GM12878 (cell line): ENCODE measurements around the gene CCDC6. TPM values are rescaled to one million over a fixed set of nuclear protein-coding genes. Genes with fewer than 3 reads are reported as not detected.

ENCODE experiments used
- ATAC-seq: fragments of 200-7000 bp; cut with Tn5 transposase; 3 replicates; pipeline ENCODE4 v1.9.1; 2020; ENCODE audit warnings: mild to moderate bottlenecking, moderate library complexity
- BruUV-seq: library from RNA; stranded (reverse); fragments of 400-500 nt; replicated peaks from 2 replicates; lab custom pipeline; 2021; lab: Mats Ljungman, UMichigan
- CTCF ChIA-PET: fragments of 300-600 bp; sonication (Branson Sonifier 250); formaldehyde crosslinking; extraction: SDS; loops from one replicate; lab custom pipeline; 2021; ENCODE audit warnings: inconsistent platforms; lab: Yijun Ruan, JAX
- POLR2A ChIA-PET: fragments of 350-600 bp; formaldehyde crosslinking; extraction: SDS; loops from one replicate; lab custom pipeline; 2021; ENCODE audit warnings: inconsistent platforms; lab: Charles Lee
- RAD21 ChIA-PET: fragments of 300-600 bp; sonication (Branson Sonifier 250); formaldehyde crosslinking; loops from one replicate; lab custom pipeline; 2023; ENCODE audit warnings: antibody characterized with exemption; ENCODE audit not compliant: unreplicated experiment; lab: Charles Lee
- SMC1A ChIA-PET: fragments of 300-600 bp; sonication (Branson Sonifier 250); formaldehyde crosslinking; loops from one replicate; lab custom pipeline; 2023; ENCODE audit not compliant: unreplicated experiment, uncharacterized antibody; lab: Charles Lee
- DNase-seq: peaks from one replicate; pipeline ENCODE4 v3.0.0-alpha.2; 2011; ENCODE audit warnings: low read depth, low spot score
- FAIRE-seq: peaks from 3 replicates; lab custom pipeline; 2011; peaks lifted over from hg19 to GRCh38; lab: Jason Lieb, UNC
- H2AFZ ChIP-seq: 2 replicates; pipeline ENCODE4 v1.6.0; 2011; ENCODE audit warnings: low read depth, low read length, control low read depth; ENCODE audit not compliant: control insufficient read depth
- H3K27ac ChIP-seq: 2 replicates; pipeline ENCODE4 v1.5.1; 2011; ENCODE audit warnings: control low read depth; ENCODE audit not compliant: control insufficient read depth, insufficient read depth
- H3K27me3 ChIP-seq, 2 experiments: replicated peaks in 1 of 2; 2 replicates each; pipeline versions ENCODE4 v1.6.0 to v1.6.1; 2011; ENCODE audit warnings: low read length in 1 of 2; ENCODE audit not compliant: control insufficient read depth in 2 of 2, insufficient read depth in 2 of 2
- H3K36me3 ChIP-seq, 2 experiments: 2 replicates each; pipeline ENCODE4 v1.5.1; 2011; ENCODE audit warnings: low read length in 1 of 2; ENCODE audit not compliant: control insufficient read depth in 2 of 2, insufficient read depth in 2 of 2
- H3K4me1 ChIP-seq: 2 replicates; pipeline ENCODE4 v1.6.1; 2011; ENCODE audit warnings: mild to moderate bottlenecking, low read length, moderate library complexity, mixed read lengths; ENCODE audit not compliant: control insufficient read depth, insufficient read depth
- H3K4me2 ChIP-seq: 2 replicates; pipeline ENCODE4 v1.6.0; 2011; ENCODE audit warnings: control low read depth; ENCODE audit not compliant: control insufficient read depth, insufficient read depth
- H3K4me3 ChIP-seq: fragments of 200-600 bp; sonication (generic); 2 replicates; pipeline ENCODE4 v1.5.1; 2016
- H3K79me2 ChIP-seq: 2 replicates; pipeline ENCODE4 v1.6.0; 2011; ENCODE audit warnings: low read length; ENCODE audit not compliant: control insufficient read depth, insufficient read depth
- H3K9ac ChIP-seq: 2 replicates; pipeline ENCODE4 v1.8.0; 2011; ENCODE audit warnings: low read length, control low read depth, mixed read lengths; ENCODE audit not compliant: control insufficient read depth, insufficient read depth
- H3K9me3 ChIP-seq: replicated peaks from 3 replicates; pipeline ENCODE4 v1.5.1; 2011; ENCODE audit warnings: mild to moderate bottlenecking, low read length; ENCODE audit not compliant: control insufficient read depth, insufficient read depth
- H4K20me1 ChIP-seq: 2 replicates; pipeline ENCODE4 v1.6.0; 2011; ENCODE audit not compliant: control insufficient read depth, insufficient read depth
- CEBPB ChIP-seq, 2 experiments: fragments of 150-350 bp in 1 of 2; IDR thresholded peaks; 2 replicates each; pipeline ENCODE4 v1.6.1; 2012 to 2014; ENCODE audit warnings: low read depth in 2 of 2, low read length in 2 of 2, borderline replicate concordance in 1 of 2, inconsistent platforms in 1 of 2
- HDAC2 ChIP-seq: fragments of 200-600 bp; sonication (generic); IDR thresholded peaks from 2 replicates; pipeline ENCODE4 v1.6.1; 2017
- LARP7 ChIP-seq: fragments of 450-650 bp; IDR thresholded peaks from 2 replicates; pipeline ENCODE4 v1.6.1; 2017; ENCODE audit warnings: mild to moderate bottlenecking
- MXI1 ChIP-seq: fragments of 150-350 bp; IDR thresholded peaks from 2 replicates; pipeline ENCODE4 v1.6.1; 2011; ENCODE audit warnings: low read depth, mild to moderate bottlenecking, inconsistent platforms, low read length, improper control_type of control experiment
- PML ChIP-seq: IDR thresholded peaks from 2 replicates; pipeline ENCODE4 v1.6.1; 2012; ENCODE audit warnings: low read length, inconsistent platforms
- POLR2A ChIP-seq: IDR thresholded peaks from 2 replicates; pipeline ENCODE4 v1.6.1; 2011; ENCODE audit warnings: low read depth, mild to moderate bottlenecking, low read length
- RELA ChIP-seq: fragments of 450-650 bp; IDR thresholded peaks from 2 replicates; pipeline ENCODE4 v1.8.0; 2014; ENCODE audit warnings: borderline replicate concordance; ENCODE audit not compliant: partially characterized antibody
- ZNF24 ChIP-seq: fragments of 450-650 bp; IDR thresholded peaks from 2 replicates; pipeline ENCODE4 v1.6.1; 2017; ENCODE audit warnings: antibody characterized with exemption, mild to moderate bottlenecking
- WGBS: methylation state at CpG from one replicate; pipeline ENCODE4 v1.1.6; 2016; ENCODE audit warnings: low lambda C conversion rate; ENCODE audit not compliant: insufficient replicate concordance, insufficient coverage; ENCODE audit errors: missing lambda C conversion rate; 5-methylcytosine and 5-hydroxymethylcytosine counted together
- in situ Hi-C: fragments of 300-500 bp; cut with MboI; formaldehyde crosslinking; loops from 9 replicates; pipeline ENCODE4 v1.14.3; 2018; ENCODE audit warnings: mixed read lengths
- intact Hi-C: fragments of 100-400 bp; cut with micrococcal nuclease; formaldehyde crosslinking; loops from one replicate; pipeline ENCODE4 v1.14.2; 2022; ENCODE audit not compliant: unreplicated experiment
- polyA plus RNA-seq, 11 experiments: library from polyadenylated mRNA; depleted of rRNA in 4 of 11; unstranded in 6 of 11; stranded (reverse) in 5 of 11; fragments of >200 nt; fragmentation: Nextera tagmentation in 4 of 11; fragmentation: Illumina TruSeq in 1 of 11; extraction: Ambion mirVana in 4 of 11; extraction: Trizol in 1 of 11; gene quantifications; 1 replicate in 1 of 11; 2 replicates in 10 of 11; pipeline versions ENCODE4 v1.2.1 to v1.2.3, GENCODE V29; 2011 to 2016; ENCODE audit warnings: inconsistent platforms in 2 of 11, missing spikeins in 2 of 11, low read depth in 1 of 11
- total RNA-seq, 4 experiments: library from RNA; depleted of rRNA in 3 of 4; stranded (reverse); fragments of >200 nt in 3 of 4; fragmentation: Illumina TruSeq in 1 of 4; extraction: Trizol in 1 of 4; gene quantifications; 2 replicates each; pipeline versions ENCODE4 v1.2.1 to v1.2.3, GENCODE V29; 2013 to 2021
- TF ChIP-seq, protein P1 (sequence below): IDR thresholded peaks from 2 replicates; pipeline ENCODE4 v1.6.1; 2012; ENCODE audit warnings: low read length, inconsistent platforms
- TF ChIP-seq, protein P2 (sequence below): IDR thresholded peaks from 2 replicates; pipeline ENCODE4 v1.6.1; 2012; ENCODE audit warnings: low read depth, low read length, improper control_type of control experiment

The CCDC6 gene
- total and polyA plus RNA-seq, 10 of the 15 experiments (the other 5 are each of a cell fraction or from before 2014, with no cell fraction given), result 11.8 to 46.2 (median 26.7) TPM

- no peaks in the 10 kb centered on the region for H3K79me2 ChIP-seq
- H3K4me3 ChIP-seq, result no peak overlapping the region
- ChIA-PET CTCF (interaction anchor here (0.7 kb wide), 1 partner anchor 101 kb away, joined by 3 read pairs; no protein-coding TSS in a partner anchor), RAD21 (no interaction called here), SMC1A (interaction anchor here (0.6 to 1.1 kb wide), 3 partner anchors 49 to 975 kb away, joined by 3 read pairs; no protein-coding TSS in a partner anchor), POLR2A (interaction anchor here (0.7 kb wide), 1 partner anchor 68 kb away, joined by 3 read pairs; no protein-coding TSS in a partner anchor)
- H2AFZ ChIP-seq, result no peak overlapping the region
- TF ChIP-seq HDAC2, result no peak
- no peak for TF ChIP-seq MXI1
- no peak for TF ChIP-seq LARP7
- no peak for TF ChIP-seq PML
- TF ChIP-seq, protein P1, sequence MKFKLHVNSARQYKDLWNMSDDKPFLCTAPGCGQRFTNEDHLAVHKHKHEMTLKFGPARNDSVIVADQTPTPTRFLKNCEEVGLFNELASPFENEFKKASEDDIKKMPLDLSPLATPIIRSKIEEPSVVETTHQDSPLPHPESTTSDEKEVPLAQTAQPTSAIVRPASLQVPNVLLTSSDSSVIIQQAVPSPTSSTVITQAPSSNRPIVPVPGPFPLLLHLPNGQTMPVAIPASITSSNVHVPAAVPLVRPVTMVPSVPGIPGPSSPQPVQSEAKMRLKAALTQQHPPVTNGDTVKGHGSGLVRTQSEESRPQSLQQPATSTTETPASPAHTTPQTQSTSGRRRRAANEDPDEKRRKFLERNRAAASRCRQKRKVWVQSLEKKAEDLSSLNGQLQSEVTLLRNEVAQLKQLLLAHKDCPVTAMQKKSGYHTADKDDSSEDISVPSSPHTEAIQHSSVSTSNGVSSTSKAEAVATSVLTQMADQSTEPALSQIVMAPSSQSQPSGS, result no peak
- TF ChIP-seq, protein P2, sequence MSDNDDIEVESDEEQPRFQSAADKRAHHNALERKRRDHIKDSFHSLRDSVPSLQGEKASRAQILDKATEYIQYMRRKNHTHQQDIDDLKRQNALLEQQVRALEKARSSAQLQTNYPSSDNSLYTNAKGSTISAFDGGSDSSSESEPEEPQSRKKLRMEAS, result no peak
- TF ChIP-seq CEBPB (IDR thresholded peaks at IDR 0.05; ENCODE audit: borderline replicate concordance in 1 of 2, low read depth in 2 of 2, low read length in 2 of 2), result no peak
- no peak for TF ChIP-seq POLR2A
- no peak for TF ChIP-seq RELA
- no peak for TF ChIP-seq ZNF24
- DNase-seq, result no peak
- no peaks in the 10 kb centered on the region for H3K4me1 ChIP-seq
- TSS peak; percentile 17 for BruUV-seq
- FAIRE-seq, result no peak
- no peak for ATAC-seq
- no peaks in the 10 kb centered on the region for H3K27me3 ChIP-seq
- no peaks in the 10 kb centered on the region for H3K9me3 ChIP-seq
- no peak overlapping the region for H3K27ac ChIP-seq
- no peak overlapping the region for H3K9ac ChIP-seq
- H4K20me1 ChIP-seq, result no peaks in the 10 kb centered on the region
- H3K4me2 ChIP-seq, result no peak overlapping the region
- WGBS, result 50% methylated on average over 1 of the region's 1 CpG
- intact Hi-C loops, result loop anchor here (10.0 kb wide), 1 partner anchor 1019 kb away; no protein-coding TSS in a partner anchor
- H3K36me3 ChIP-seq, result peaks cover 23 to 25% of the 10 kb centered on the region in 2 experiments
- in situ Hi-C loops, result no loop called here
These were observed 102.6 kb downstream of the CCDC6 start for GRCh38 chr10:59803714-59804113.
